Germinal center (tissue), 1 donor: ENCODE measurements around the gene RPL4.

Experiments used
- DNase-seq: peaks from one replicate; pipeline ENCODE4 v3.0.0; 2012; ENCODE audit warnings: mixed read lengths, low spot score

Gene RPL4

GRCh38 chr15:66456211-66456610, 48.4 kb downstream of the RPL4 start:
- DNase-seq: no peak

GRCh38 chr15:66454143-66454542, 50.5 kb downstream of the RPL4 start:
- no peak for DNase-seq

GRCh38 chr15:66452971-66453580, 51.6 kb downstream of the RPL4 start:
- no peak for DNase-seq

GRCh38 chr15:66452420-66452819, 52.2 kb downstream of the RPL4 start:
- no peak for DNase-seq
